ENCODE results near the gene LDLRAP1.

LDLRAP1 gene

DNA sequence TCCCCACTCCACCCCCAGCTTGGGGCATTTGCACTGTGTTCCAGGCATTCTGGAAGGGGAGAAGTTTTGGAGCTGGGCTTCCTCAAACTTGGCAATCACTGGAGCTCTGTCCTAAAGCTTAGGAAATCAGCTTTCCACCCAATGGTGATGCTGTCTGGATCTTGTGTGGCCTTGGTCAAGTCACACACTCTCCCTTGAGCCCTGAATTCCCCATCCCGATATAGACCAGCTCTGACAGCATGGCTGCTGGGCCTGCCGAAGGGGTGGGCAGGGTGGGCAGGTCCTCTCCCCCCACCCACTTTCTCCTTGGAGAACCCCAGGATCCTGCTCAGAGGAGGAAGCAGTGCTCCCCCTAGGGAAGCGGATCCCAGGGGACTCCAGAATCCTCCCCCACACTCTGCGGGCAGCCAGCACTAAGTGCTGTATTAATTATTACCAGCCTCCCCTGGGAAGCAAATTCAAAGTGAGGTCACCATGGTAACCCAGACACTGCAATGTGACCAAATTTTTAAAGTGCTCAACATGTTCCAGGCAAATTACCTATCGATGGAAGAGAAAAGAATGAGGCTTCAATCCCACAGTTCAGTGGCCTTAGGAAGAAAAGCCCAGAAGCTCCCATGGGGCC, 21.3 kb upstream of the LDLRAP1 start:
- intact Hi-C loops (cut with DNase I; ENCODE audit: low total_unique reads) = loop anchor here (5.0 kb wide), 1 partner anchor 120 kb away; no protein-coding TSS in a partner anchor

DNA sequence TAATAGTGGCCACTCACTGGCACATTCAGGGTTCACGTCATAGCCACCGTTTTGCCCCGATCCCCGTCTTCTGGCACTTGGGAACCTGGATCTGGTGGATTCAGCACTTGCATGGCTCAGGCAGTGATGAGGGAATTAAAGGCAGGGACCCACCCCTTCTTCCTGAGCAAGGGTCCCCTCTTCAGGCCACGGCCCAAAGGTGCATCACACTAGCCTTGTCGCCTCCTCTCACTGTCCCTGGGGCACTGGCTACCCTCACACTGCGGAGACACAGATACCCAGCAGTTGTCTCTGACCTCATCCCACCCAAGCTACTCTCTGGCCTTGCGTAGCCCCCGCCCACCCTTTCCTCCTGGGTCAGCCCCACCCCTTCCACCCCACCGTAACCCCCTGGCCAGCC, 19.9 kb upstream of the LDLRAP1 start:
- Histone ChIP-seq H3K27ac (no peak overlapping the region), H3K4me1 (no peaks in the 10 kb centered on the region), H3K9me3 (no peaks in the 10 kb centered on the region), H3K27me3 (peaks cover 0 to 3% of the 10 kb centered on the region in 2 donors), H3K36me3 (no peaks in the 10 kb centered on the region), H3K4me3 (no peak overlapping the region)
- intact Hi-C loops (cut with DNase I; ENCODE audit: low total_unique reads) = loop anchor here (5.0 kb wide), 1 partner anchor 121 kb away; no protein-coding TSS in a partner anchor
- no peak for DNase-seq
- TF ChIP-seq, protein P1, sequence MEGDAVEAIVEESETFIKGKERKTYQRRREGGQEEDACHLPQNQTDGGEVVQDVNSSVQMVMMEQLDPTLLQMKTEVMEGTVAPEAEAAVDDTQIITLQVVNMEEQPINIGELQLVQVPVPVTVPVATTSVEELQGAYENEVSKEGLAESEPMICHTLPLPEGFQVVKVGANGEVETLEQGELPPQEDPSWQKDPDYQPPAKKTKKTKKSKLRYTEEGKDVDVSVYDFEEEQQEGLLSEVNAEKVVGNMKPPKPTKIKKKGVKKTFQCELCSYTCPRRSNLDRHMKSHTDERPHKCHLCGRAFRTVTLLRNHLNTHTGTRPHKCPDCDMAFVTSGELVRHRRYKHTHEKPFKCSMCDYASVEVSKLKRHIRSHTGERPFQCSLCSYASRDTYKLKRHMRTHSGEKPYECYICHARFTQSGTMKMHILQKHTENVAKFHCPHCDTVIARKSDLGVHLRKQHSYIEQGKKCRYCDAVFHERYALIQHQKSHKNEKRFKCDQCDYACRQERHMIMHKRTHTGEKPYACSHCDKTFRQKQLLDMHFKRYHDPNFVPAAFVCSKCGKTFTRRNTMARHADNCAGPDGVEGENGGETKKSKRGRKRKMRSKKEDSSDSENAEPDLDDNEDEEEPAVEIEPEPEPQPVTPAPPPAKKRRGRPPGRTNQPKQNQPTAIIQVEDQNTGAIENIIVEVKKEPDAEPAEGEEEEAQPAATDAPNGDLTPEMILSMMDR (IDR thresholded peaks at IDR 0.05) = no peak

More for the DNA sequence above, 21.3 kb upstream of the LDLRAP1 start:
- H3K27ac ChIP-seq = no peak overlapping the region
- TF ChIP-seq, protein P1 (IDR thresholded peaks at IDR 0.05) = no peak
- H3K9me3 ChIP-seq = no peaks in the 10 kb centered on the region
- no peaks in the 10 kb centered on the region for H3K36me3 ChIP-seq
- H3K4me3 ChIP-seq = no peak overlapping the region
- DNase-seq = no peak
- H3K4me1 ChIP-seq = no peaks in the 10 kb centered on the region
- peaks cover 0 to 3% of the 10 kb centered on the region in 2 donors for H3K27me3 ChIP-seq

DNA sequence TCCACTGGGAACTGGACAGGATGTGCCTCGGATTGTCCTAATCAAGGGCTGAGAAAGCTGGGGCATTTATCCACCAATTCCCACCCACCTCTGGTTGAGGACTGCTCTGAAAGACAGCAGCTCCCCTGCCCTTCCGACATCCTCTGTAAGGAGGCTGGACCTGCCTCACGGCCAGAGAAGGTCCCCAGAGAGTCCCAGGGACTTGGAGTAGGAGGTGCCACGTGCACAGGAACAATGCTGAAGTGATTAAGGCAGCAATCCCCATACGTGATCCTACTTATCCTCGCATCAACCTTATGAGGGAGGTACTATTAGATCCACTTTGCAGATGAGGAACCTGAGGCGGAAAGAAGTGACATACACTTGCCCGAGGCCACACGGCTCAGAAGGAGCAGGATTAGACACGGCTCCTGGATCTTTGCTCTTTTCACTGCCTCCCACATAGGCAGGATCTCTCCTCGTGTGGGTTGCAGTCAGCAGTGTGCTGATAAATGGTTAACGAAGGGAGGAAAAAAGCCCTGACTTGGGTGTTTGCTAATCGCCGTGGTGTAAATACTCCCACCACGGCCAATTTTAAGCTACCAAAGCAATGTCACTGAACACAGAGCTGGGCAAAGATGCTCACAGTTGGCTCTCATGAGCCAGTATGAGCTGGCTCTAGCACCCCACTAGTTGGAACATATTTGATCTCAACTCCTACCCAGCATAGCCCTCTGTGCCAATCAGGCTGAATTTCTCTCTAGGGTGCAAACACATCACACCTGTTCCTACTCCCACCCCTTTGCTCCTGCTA, 18.6 kb upstream of the LDLRAP1 start:
- no peaks in the 10 kb centered on the region for H3K9me3 ChIP-seq
- no peaks in the 10 kb centered on the region for H3K36me3 ChIP-seq
- TF ChIP-seq, protein P1 (IDR thresholded peaks at IDR 0.05) = no peak
- H3K27ac ChIP-seq = no peak overlapping the region
- H3K4me1 ChIP-seq = no peaks in the 10 kb centered on the region
- no peak for DNase-seq
- intact Hi-C loops (cut with DNase I; ENCODE audit: low total_unique reads) = loop anchor here (5.0 kb wide), 1 partner anchor 122 kb away; no protein-coding TSS in a partner anchor
- peaks cover 0 to 5% of the 10 kb centered on the region in 2 donors for H3K27me3 ChIP-seq
- no peak overlapping the region for H3K4me3 ChIP-seq

DNA sequence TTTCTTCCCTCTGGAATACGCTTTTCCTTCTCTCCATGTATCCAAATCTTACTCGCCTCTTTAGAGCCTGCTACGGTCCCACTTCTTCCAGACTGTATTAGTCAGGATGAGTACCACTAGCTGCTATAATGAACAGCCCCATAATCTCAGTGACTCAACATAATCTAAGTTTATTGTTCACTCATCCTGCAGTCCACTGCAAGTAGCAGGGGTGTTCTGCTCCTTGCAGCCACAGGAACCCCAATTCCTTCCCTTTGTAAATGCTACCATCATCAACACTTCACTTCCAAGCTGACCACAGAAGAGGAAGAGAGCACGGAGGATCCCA, 18.1 kb upstream of the LDLRAP1 start:
- H3K27ac ChIP-seq = no peak overlapping the region

DNA sequence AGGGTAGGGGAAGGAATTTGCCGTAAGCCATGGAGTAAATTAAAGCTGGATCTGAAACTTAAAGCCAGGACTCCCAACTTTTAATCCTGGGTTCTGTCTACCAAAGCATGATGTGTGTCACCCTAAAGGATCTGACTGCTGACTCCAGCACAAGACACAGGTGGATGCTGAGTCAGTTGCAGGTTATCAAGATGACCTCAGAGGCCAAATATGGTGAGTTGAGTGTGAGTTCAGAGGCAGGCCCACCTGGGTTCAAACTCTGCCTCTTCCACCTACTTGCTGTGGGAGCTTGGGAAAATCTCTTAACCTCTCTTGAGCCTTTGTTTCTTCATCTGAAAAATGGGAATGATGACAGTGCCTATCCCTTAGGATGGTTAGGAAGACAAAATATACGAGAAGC, 16.7 kb upstream of the LDLRAP1 start:
- no peaks in the 10 kb centered on the region for H3K36me3 ChIP-seq
- no peak overlapping the region for H3K27ac ChIP-seq
- peaks cover 0 to 8% of the 10 kb centered on the region in 2 donors for H3K27me3 ChIP-seq
- H3K9me3 ChIP-seq = no peaks in the 10 kb centered on the region
- DNase-seq = no peak
- no peak overlapping the region for H3K4me3 ChIP-seq
- intact Hi-C loops (cut with DNase I; ENCODE audit: low total_unique reads) = no loop called here
- H3K4me1 ChIP-seq = no peaks in the 10 kb centered on the region
- TF ChIP-seq, protein P1 (IDR thresholded peaks at IDR 0.05) = no peak

More for the DNA sequence above, 18.1 kb upstream of the LDLRAP1 start:
- no peaks in the 10 kb centered on the region for H3K4me1 ChIP-seq
- H3K27me3 ChIP-seq = peaks cover 0 to 8% of the 10 kb centered on the region in 2 donors
- no peaks in the 10 kb centered on the region for H3K36me3 ChIP-seq
- TF ChIP-seq, protein P1 (IDR thresholded peaks at IDR 0.05) = no peak
- H3K9me3 ChIP-seq = no peaks in the 10 kb centered on the region
- intact Hi-C loops (cut with DNase I; ENCODE audit: low total_unique reads) = no loop called here
- no peak for DNase-seq
- H3K4me3 ChIP-seq = no peak overlapping the region
